Heart left ventricle (tissue), 16 donors: Measurements from ENCODE around the gene SETD2. TPM values are rescaled to one million over a fixed set of nuclear protein-coding genes. Genes with fewer than 3 reads are reported as not detected.
A peak's percentile ranks its signal among the peaks of the same experiment; 100 is the strongest.

ENCODE experiments used
- ATAC-seq, 4 donors: fragments of 200-7000 bp; cut with Tn5 transposase; one replicate each; pipeline ENCODE4 v1.9.1; 2020 to 2022; ENCODE audit warnings: moderate library complexity in 4 of 4, mild to moderate bottlenecking in 3 of 4, moderate number of reproducible peaks in 1 of 4
- DNase-seq, 5 donors: peaks; one replicate each; pipeline ENCODE4 v3.0.0-alpha.2; 2020
- H3K27ac ChIP-seq, 12 donors: fragments of 200-600 bp; sonication (generic) in 4 of 12; one replicate each; pipeline versions ENCODE4 v1.5.0 to v1.8.0; 2016 to 2022; ENCODE audit warnings: mild to moderate bottlenecking in 2 of 12
- H3K27me3 ChIP-seq, 9 donors: fragments of 200-600 bp; sonication (generic) in 2 of 9; one replicate each; pipeline versions ENCODE4 v1.5.1 to v1.8.0; 2016 to 2022; ENCODE audit warnings: mild to moderate bottlenecking in 3 of 9
- H3K36me3 ChIP-seq, 9 donors: fragments of 200-600 bp; sonication (generic) in 2 of 9; one replicate each; pipeline versions ENCODE4 v1.5.0 to v1.8.0; 2018 to 2022; ENCODE audit warnings: mild to moderate bottlenecking in 2 of 9
- H3K4me1 ChIP-seq, 12 donors: fragments of 200-600 bp; sonication (generic) in 4 of 12; one replicate each; pipeline versions ENCODE4 v1.5.0 to v1.8.0; 2016 to 2022; ENCODE audit warnings: mild to moderate bottlenecking in 3 of 12
- H3K4me3 ChIP-seq, 12 donors: fragments of 200-600 bp; sonication (generic) in 4 of 12; one replicate each; pipeline versions ENCODE4 v1.5.0 to v1.8.0; 2017 to 2022; ENCODE audit warnings: mild to moderate bottlenecking in 9 of 12, moderate library complexity in 4 of 12
- H3K9me3 ChIP-seq, 12 donors: fragments of 200-600 bp; sonication (generic) in 4 of 12; one replicate each; pipeline versions ENCODE4 v1.5.0 to v1.8.0; 2016 to 2022; ENCODE audit warnings: mild to moderate bottlenecking in 1 of 12
- CTCF ChIP-seq, 12 donors: fragments of 200-600 bp; sonication (generic) in 4 of 12; IDR thresholded peaks; one replicate each; pipeline versions ENCODE4 v1.5.0 to v1.8.0; 2018 to 2022; ENCODE audit warnings: antibody characterized with exemption in 12 of 12, mild to moderate bottlenecking in 5 of 12
- POLR2A ChIP-seq, 2 donors: fragments of 450-650 bp; IDR thresholded peaks; one replicate each; pipeline ENCODE4 v1.6.1; 2017; ENCODE audit warnings: antibody characterized with exemption in 2 of 2, mild to moderate bottlenecking in 2 of 2, moderate library complexity in 2 of 2
- WGBS, 4 donors: extraction: QIAGEN DNeasy Blood & Tissue Kit in 2 of 4; methylation state at CpG; one replicate each; pipeline versions ENCODE4 v1.1.5 to v1.1.7; 2013 to 2018; 5-methylcytosine and 5-hydroxymethylcytosine counted together
- intact Hi-C, 10 donors: fragments of 100-400 bp; cut with DNase I; formaldehyde crosslinking; loops; one replicate each; pipeline versions ENCODE4 v1.11.1 to v1.14.2; 2022
- polyA plus RNA-seq, 2 donors: library from polyadenylated mRNA; stranded (reverse); fragments of 200-250 nt; gene quantifications; one replicate each; pipeline ENCODE4 v1.2.3, GENCODE V29; 2013
- total RNA-seq, 9 donors: library from RNA; depleted of rRNA in 2 of 9; stranded (reverse); fragments of >200 nt in 2 of 9; fragmentation: NEBNext Ultra II Directional in 3 of 9; extraction: Animal tissue kit (Norgen Biotek cat#: 25700) in 3 of 9; gene quantifications; one replicate each; pipeline versions ENCODE4 v1.1.0 to v1.2.4, GENCODE V29; 2016 to 2023
- donor health status: ischemic (EF 13 %, LVEDD 7.1; RV severe dilation, severe dysfunction).
- donor health status: healthy with polysubstance abuse.
- donor health status: DM: no; HTN: yes; CAD: no.
- donor health status: DM: no; HTN: no; CAD: no.
- donor health status: ischemic (EF 25% LVEDD 6.9; RV normal size, moderate dysfunction).
- donor health status: ischemic (EF 25% LVEDD 5.7; RV mildly dilated, moderate dysfunction).
- donor health status: healthy.
- donor health status: DM: yes; HTN: yes; CAD: no.
- donor health status: ischemic (EF 35%, LVEDD 5.7; RV mildly dilated, moderate dysfunction).
- donor health status: nonischemic (EF 11% LVEDD 7.7; RV severe dilation, severe dysfunction).
- donor health status: DM: yes; HTN: yes; CAD: no.
- donor health status: PGD.
- donor health status: ischemic (EF 29% LVEDD 5.4; RV normal size, mild dysfunction).
- donor health status: nonischemic (EF 23%, LVEDD 6.1; RV moderate dilation, normal function).

The SETD2 gene
- total and polyA plus RNA-seq, 11 donors = 9.0 to 34.1 (median 29.9) TPM

GRCh38 chr3:46993986-46994385 lies 169.9 kb downstream of the SETD2 start:
- ATAC-seq (no peak), DNase-seq (no peak)
- Histone ChIP-seq H3K36me3 (peaks cover 0 to 70% (median 0%) of the 10 kb centered on the region in 9 donors), H3K27me3 (no peaks in the 10 kb centered on the region), H3K4me3 (no peak overlapping the region), H3K9me3 (no peaks in the 10 kb centered on the region), H3K4me1 (peaks cover 0 to 42% (median 0%) of the 10 kb centered on the region in 12 donors), H3K27ac (no peak overlapping the region)
- no peak for TF ChIP-seq CTCF (IDR thresholded peaks at IDR 0.05)
- no peak for TF ChIP-seq POLR2A (IDR thresholded peaks at IDR 0.05)
- WGBS, 4 donors = 90 to 95% (median 92%) methylated on average over 7 of the region's 7 CpGs
- intact Hi-C loops = loop anchor here in 3 of 10 donors (10.0 kb wide), 1 partner anchor 289 kb away; the partner anchor contains the start of gene TMIE (in 3 of the 3)

- ATAC-seq = no peak
- H3K4me1 ChIP-seq = peaks cover 0 to 49% (median 0%) of the 10 kb centered on the region in 12 donors
- no peak overlapping the region for H3K27ac ChIP-seq
- H3K4me3 ChIP-seq = no peak overlapping the region
- H3K36me3 ChIP-seq = peaks cover 0 to 70% (median 0%) of the 10 kb centered on the region in 9 donors
- TF ChIP-seq POLR2A (IDR thresholded peaks at IDR 0.05) (no peak), CTCF (IDR thresholded peaks at IDR 0.05) (no peak)
- intact Hi-C loops = loop anchor here in 3 of 10 donors (10.0 kb wide), 1 partner anchor 288 kb away; the partner anchor contains the start of gene TMIE (in 3 of the 3)
- WGBS, 4 donors = 69 to 89% (median 85%) methylated on average over 2 of the region's 2 CpGs
- H3K27me3 ChIP-seq = no peaks in the 10 kb centered on the region
- no peaks in the 10 kb centered on the region for H3K9me3 ChIP-seq
- peak in 1 of 5 donors; percentile 7 for DNase-seq
Measured at GRCh38 chr3:46993292-46993691, 170.6 kb downstream of the SETD2 start.

GRCh38 chr3:46992231-46992630 lies 171.7 kb downstream of the SETD2 start:
- ATAC-seq (no peak), DNase-seq (no peak)
- H3K9me3 ChIP-seq = no peaks in the 10 kb centered on the region
- no peak overlapping the region for H3K27ac ChIP-seq
- H3K4me3 ChIP-seq = no peak overlapping the region
- H3K36me3 ChIP-seq = peaks cover 0 to 59% (median 0%) of the 10 kb centered on the region in 9 donors
- H3K4me1 ChIP-seq = peaks cover 0 to 55% (median 7%) of the 10 kb centered on the region in 12 donors
- intact Hi-C loops = loop anchor here in 3 of 10 donors (10.0 kb wide), 1 partner anchor 287 kb away; the partner anchor contains the start of gene TMIE (in 3 of the 3)
- H3K27me3 ChIP-seq = no peaks in the 10 kb centered on the region
- WGBS, 4 donors = 91 to 95% (median 93%) methylated on average over 8 to 9 of the region's 9 CpGs
- TF ChIP-seq CTCF (IDR thresholded peaks at IDR 0.05) (no peak), POLR2A (IDR thresholded peaks at IDR 0.05) (no peak)

GRCh38 chr3:46991406-46992165 lies 172.3 kb downstream of the SETD2 start:
- WGBS, 4 donors = 94 to 96% (median 95%) methylated on average over 10 to 16 of the region's 16 CpGs
- no peaks in the 10 kb centered on the region for H3K9me3 ChIP-seq
- H3K4me3 ChIP-seq = no peak overlapping the region
- TF ChIP-seq CTCF (IDR thresholded peaks at IDR 0.05) = no peak
- no peak for TF ChIP-seq POLR2A (IDR thresholded peaks at IDR 0.05)
- intact Hi-C loops = loop anchor here in 3 of 10 donors (10.0 kb wide), 1 partner anchor 287 kb away; the partner anchor contains the start of gene TMIE (in 3 of the 3)
- peaks cover 0 to 55% (median 11%) of the 10 kb centered on the region in 12 donors for H3K4me1 ChIP-seq
- DNase-seq (peak in 1 of 5 donors; percentile 57), ATAC-seq (no peak)
- peaks cover 0 to 59% (median 0%) of the 10 kb centered on the region in 9 donors for H3K36me3 ChIP-seq
- H3K27ac ChIP-seq = no peak overlapping the region
- no peaks in the 10 kb centered on the region for H3K27me3 ChIP-seq
